ENCODE results near the gene TES.
A peak's percentile ranks its signal among the peaks of the same experiment; 100 is the strongest.

TES gene

DNA sequence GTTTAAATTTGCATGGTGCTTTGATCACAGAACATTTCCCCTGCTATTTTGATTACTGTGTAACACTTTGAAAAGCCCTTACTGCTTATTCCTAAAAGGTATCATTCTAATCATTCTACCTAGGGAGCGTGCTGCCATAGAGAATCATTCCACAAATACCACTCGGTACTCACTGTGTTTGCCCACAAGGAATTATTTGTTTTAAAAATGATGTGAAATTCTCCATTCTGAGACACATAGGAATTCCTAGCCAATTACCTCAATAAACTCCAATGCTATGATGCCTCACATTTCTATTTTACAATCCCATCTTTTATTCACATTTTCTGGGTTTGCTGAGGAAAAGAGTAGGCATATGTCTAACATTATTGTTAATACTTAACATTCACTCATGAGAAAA lies 16.2 kb upstream of the TES start:
- DNase-seq = no peak

DNA sequence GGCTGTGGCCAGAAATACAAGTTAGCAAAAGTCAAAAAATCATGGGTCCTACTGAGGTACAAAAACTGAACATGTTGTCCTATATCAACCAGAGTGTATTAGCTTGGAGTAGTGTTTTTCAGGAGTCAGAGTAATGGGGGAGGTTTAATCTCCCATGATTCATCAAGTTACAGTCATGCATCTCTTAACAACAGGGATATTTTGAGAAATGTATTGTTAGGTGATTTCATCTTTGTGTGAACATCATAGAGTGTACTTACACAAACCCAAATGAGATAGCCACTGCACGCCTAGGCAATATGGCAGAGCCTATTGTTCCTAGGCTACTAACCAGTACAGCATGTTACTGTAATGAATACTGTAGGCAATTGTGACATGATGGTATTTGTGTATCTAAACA lies 14.9 kb upstream of the TES start:
- DNase-seq = no peak

DNA sequence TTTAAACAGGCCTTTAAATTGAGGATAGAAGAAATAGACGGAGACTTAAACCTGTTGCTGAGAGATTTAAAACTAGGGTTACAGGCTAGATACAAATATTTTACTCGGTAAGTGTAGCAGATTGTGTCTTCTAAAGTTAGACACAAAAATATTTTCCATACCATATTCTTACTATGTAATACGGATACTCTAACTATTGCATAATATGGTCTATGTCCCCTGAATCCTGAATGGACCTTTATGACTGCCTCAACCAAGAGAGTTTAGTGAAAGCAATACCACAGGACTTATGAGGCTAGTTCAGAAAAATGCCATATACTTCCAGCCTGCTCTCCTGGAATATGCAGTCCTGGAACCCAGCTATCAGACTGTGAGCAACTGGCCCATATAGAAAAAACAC lies 13.4 kb upstream of the TES start:
- DNase-seq = no peak

DNA sequence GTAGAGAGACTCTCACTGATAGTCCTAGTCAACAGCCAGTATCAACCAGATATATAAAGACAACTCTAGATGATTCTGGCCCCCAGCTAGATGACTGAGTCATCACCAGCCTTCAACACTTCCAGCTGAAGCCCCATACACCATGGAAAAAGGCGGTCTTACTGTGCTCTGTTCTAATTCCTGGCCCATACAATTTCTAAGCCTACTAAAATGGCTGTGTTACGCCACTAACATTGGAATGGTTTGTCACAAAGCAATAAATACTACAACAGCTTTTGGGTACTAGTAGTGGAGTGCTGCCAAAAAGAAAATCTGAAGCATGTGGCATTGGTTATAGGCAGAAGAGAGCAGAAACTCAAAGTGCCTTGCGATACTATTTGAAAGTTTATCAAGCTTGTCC lies 13.0 kb upstream of the TES start:
- no peak for DNase-seq

DNA sequence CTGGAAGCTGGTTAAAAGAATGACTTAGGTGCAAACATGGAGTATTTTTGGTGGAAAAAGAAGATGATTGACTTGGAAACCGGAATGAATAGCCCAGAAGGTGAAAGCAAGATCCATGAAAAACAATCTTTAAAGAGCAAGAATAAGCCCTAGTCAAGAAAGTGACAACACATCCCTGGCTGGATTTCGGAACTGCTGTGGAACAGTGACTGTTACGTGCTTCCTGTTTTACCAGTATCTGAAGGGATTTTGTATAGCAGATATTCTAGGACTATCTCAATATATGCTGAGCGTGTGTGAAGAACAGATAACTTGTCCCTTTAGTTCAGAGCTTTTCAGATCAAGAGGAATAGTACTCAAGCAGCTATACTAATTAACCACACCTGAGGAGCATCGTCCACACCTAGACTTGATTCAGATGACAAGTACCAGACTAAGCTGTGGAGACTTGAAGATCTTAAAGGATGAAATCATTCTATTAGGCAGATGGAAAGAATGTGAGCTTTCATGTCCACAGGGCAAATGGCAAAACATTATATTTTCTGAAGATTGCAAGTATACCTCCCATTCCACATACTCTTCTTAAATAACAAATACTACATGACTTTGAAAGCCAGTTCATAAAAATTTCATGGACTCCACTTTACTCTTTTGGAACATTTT lies 11.5 kb upstream of the TES start:
- DNase-seq = no peak

DNA sequence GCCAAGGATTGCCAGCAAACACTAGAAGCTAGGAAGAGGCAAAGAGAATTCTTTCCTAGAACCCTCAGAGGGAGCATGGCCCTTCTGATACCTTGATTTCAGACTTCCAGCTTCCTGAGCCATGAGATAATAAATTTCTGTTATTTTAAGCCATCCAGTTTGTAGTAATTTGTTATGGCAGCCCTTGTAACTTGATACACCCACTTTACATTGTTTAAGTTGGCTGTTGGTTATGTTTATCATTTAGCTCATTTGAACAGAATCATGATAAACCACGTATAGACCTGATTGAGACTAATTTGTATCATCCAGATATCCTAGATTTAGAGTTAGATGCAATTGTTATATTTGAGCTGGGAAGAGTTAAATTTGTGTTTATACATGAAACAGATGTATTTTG lies 9.4 kb upstream of the TES start:
- DNase-seq = no peak

DNA sequence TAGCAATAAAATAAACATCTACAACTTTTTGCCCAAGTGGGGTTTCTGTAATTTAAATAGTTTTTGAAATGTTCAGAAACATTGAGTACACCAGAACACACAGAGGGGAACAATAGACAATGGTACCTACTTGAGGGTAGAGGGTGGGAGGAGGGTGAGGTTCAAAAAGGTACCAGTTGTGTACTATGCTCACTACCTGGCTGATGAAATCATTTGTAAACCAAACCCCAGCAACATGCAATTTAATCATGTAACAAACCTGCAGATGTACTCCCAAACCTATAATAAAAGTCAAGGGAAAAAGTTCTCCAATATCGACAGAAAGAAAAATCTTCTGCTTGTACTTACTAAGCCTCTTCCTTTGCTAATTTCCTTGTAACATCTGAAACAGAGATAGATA lies 4.2 kb upstream of the TES start:
- DNase-seq = no peak

DNA sequence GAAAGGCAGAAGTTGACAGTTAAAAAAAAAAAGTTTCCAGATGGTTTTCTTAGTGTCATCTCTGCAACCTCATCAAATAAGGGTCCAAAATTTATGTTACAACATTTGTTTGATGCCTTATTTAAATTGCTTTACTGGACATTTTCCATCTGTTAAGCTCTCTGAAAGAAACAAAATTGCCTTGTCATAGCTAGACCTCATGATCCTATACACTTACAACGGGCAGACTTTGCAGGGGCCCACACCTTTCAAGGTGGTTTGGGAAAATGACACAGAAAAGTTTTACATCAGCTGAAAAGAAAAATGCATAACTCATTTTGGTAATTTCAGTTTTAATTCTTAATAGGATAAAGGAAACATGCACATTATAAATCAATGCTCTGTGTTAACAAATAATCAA lies 1.4 kb upstream of the TES start:
- DNase-seq = no peak

DNA sequence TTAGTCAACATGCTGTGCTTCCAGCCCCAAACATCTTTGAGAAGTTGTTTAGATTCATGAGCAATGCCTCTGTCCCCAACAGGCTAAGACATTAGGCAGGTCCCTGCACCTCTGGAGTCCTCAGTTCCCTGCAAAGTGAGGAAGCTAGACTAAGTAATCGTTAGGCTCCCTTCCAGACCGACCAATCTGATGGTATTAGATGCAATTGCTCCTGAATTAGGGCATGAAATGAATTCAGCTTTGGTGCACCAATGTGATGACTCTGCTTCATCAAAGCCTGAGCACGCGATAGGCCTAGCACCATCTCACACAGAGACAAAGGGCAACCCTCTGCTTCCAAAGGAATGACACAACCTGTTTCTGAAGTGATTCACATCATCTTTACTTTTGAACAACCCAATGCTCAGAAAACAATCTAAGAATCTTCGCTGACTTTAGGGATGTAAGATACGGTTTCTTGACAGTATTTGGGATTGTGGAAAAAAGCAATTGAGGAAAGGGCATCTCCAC lies 723 bp upstream of the TES start:
- no peak for DNase-seq

DNA sequence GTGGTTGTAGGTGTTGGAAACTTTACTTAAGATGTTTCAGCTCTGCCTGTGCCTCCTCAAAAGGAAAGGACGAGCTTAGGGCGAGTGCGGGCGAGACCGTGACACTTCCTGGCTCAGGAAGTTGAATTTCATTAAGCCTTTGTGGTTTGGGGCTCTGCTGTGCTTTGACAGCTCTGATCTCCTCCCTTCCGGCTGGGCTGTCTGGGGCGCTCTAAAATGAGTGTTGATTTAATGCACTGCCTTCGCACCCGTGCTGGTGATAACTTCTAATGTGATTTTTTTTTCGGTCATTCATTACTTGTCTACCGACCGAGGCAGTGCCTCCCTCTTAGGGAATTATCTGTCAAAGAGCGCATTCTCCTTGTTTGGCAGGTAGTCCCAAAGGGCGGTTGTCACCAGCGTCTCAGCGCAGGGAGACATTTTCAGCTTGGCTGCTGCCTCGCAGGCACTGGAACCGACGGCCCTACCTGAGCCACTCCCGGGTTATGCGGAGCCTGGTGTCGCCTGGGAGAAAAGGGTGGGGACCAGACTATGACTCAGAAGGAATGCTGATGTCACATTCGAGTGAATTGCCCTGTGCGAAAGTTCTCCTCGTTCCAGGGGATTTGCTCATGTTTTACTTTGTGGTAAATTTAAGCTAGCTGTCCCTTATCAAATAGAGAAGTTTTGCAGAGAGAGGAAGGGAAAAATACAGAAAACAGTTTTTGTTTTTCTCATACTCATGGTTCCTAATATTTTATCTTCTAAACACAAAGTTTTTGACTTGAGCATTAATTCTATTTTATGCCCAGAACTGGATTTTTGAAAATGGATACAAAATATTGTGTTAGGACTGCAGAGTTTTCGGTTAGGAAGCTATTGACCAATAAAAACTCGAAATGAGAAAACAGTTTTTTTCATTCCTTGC lies 920 bp downstream of the TES start:
- peak; percentile 74 for DNase-seq

DNA sequence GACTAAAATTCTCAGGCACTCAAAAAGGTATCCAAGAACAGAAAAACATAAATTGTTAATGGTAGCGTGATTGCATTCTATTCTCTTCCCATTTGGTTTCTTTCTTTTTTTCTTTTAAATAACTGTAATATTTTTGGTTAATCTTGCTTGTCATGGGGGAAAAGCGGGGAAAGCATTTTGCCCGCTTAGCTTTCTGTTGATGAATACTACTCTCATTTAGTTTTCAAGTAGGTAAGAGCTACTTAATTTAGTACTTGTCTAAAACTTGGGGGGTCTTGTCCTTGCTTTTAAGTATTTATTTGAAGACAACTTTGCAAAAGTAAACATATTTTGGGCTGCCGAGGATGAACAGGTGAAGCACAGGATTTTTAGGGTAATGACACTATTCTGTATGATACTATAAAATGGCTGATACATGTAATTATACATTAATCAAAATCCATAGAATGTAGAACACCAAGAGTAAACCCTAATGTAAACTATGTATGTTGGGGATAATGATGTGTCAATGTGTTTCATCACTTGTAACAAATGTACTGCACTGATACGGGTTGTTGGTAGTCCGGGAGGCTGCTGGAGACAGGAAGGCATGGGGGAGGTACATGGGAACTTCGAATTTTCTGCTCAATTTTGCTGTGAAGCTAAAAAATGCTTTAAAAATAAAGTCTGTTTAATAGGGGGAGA lies 1.7 kb downstream of the TES start:
- no peak for DNase-seq

DNA sequence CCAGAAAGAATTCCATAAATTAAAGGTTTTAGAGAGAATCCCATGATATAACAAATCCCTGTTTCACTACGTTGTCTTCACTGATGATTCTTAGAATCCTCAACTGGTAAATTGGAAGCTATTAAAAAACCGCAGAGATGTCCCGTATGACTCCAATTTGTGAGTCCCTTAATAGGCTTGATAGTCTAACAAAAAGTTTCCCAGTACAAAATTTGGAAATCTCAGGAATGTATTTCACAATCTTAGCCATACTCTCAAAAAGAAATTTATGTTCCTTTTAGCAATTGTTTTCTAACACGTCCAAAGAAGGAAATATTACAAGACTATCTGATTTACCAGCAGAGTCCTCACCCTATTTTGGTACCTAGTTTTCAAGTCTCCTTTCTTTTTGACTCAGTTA lies 2.5 kb downstream of the TES start:
- no peak for DNase-seq

DNA sequence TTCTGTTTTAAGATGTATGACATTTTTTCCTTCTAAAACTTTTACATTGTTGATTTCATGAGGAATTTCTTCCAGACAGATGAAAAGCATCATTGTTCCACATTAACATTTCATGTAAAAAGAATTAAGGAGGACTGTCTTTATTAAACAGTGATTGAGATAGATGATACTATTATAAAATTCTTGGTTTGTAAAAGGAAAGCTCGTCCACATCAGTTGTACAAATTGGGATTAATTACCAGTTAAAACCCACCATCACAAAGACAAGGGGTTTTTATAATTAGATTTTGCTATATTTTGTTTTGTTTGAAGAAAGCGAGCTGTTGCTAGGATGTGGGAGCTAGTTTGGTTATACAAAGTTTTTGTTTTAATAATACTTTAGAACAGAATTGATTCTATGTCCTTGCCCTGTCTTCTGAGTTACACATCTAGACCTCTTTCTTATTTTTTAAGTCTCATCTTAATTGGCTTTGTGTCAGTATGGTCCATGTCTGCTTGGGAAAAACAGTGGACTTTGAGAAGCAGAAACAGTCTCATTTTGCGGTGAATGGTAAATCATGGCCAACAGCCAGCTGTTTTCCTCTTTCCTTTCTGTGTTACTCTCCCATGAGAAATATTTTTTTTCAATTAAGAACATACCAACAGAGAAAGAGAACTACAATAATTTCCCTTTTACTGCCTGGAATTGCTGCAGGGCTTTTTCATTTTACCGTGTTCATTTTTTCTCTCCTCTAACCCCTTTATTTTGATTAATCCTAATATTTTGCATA lies 3.2 kb downstream of the TES start:
- DNase-seq = no peak

DNA sequence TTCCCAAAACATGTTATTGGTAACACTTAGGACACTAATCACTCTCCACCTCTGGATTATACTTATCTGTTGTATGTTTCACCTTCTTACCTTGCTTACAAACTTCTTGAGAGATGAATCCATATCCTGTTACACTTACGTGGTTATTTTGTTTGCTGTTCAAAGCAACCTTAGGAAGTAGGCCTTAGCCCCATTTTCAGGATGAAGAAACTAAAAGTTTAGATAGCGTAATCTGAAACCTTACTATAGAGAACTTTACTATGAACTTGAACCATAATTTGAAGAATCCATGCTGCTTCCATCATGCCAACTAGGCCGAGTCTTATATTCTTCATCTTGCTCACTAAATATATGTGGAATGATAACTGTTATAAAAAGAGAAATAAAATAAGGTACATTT lies 4.6 kb downstream of the TES start:
- DNase-seq = no peak

DNA sequence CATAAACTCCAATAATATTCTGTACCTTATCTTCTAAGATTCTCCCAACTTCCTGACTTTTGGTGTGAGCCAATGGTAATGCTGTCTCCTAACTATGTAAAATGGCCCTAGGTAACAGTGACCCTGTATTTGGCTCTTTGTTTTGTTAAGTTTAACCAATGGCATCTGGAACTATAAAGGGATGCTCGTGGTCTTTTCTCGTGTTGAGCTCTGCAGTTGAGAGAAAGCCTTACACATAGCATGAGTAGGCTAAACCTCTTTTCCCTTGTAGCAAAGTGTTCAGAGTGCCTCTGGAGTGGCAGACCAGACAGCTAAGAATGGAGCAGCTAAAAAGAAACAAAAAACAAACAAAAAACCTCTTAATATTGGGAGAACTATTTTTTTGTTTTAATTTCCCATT lies 5.2 kb downstream of the TES start:
- DNase-seq = no peak

DNA sequence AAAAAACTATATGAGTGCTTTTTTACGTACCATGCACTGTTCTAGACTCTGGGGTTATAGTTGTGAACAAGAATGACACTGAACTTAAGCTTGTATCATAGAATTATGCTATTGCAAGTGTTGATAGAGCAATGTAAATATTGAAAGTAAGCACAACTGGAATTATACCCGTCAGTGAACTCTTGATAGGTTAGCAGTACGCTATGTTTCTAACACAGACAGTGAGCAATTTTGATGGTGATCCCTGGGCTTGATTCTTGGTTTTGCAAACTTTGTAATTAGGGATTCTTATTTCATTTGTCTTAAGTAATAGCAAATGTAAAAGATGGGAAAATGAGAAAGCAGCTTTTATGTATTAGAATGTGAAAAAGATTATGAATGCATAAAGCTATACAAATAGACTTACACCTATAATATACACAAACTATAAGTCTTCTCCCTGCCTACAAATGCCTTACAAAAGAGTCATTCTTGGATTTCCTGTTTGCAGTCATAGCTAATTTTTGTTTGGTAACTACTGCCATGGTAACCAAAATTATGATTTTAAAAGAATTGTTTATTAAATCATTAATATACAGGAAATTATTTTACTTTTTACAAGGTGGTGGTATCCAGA lies 6.7 kb downstream of the TES start:
- no peak for DNase-seq

DNA sequence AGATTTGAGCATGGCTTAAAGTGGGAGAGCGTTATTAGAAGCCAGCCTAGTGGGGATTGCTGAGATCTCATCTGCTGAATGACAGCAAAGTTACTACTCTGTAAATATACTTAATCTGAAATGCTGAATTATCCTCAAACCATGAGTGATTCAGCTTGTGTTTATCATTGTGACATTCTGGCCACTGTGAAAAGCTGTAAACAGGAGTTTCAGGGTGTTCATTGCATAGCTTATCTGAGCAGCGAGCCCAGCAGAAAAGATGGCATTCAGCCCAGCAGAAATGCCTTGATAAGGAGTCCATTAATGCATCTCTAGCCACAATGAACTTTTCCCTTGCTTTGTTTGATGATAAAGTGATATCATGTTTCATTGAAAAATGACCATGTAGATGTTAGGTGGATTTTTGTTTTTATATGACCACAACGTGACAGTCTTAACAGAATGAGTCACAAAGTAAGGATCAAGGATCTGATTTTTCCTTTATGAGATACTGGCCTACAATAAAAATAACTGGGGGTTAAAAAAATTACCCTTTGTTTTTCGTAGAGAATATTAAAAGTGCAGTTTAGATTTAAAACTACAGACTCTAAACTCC lies 7.8 kb downstream of the TES start:
- no peak for DNase-seq

DNA sequence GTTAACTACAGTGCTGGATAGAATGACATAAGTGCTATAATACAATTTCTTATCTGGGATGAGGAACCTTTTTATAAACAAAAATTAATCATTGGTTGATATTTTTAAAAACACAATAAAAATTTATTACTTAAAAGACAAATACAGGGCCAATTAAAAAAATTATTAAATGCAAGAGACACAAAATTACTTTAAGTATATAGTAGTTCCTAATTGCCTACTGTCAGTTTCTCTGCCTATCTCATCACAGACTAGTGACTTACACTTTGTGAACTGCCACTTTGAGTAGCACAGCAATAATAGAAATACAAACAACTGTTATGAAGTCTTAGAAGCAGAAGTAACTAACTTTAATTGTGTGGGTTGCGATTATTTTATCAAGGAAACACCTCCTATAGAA lies 8.4 kb downstream of the TES start:
- DNase-seq = no peak

DNA sequence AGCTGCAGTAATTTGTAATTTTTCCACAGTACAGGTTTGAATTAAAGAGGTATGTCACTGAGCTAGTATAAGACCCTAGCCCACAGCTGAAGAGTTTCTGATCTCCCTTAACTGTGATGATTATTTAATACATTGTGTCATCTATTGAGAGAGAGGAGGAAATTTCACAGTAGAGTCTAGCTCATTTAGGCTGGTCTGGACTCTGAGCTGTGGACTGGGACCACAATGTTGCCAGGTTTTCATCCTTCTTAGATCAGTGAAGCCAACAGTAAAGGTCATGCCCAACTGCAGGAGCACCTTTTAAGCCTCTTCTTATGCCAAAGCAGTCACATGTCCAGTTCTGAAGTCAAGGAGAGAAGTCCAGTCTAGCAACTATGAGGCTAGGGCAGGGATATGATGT lies 8.9 kb downstream of the TES start:
- DNase-seq = no peak

DNA sequence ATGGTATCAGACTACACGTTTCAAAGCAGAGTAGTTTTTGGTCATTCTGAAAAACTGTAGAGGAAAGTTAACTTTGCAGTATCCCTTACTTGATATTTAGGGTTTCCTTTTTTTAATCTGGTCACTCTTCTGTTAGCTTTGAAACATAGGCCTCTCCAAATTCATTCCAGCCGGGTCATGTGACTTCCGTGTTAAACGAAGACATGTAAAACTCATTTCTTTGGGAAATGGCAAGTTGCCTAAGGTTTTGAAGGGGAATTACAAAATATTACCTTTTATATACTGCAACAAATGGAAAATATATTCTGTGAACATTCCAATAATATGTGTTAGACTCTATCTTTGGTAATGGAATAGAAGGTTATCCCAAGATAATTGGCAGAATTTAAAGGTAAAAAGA lies 9.5 kb downstream of the TES start:
- DNase-seq = no peak

DNA sequence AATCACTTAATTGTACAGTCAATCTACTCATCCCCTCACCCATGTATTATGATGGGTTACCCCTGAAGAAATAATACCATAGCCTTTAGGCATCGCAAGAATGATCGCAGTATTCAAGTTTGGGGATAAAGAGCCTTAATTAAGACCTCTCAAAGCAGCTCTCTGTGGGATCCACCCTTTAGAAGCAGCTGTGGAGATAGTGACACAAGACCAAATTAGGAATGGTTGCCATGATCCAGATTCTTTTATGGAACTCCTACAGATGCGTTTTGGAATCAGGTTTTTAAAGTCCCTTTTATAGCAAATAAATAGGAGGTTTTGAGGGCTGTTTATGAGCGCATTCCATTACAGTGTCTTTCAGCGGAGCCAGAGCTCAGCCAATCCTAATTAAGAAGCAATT lies 12.2 kb downstream of the TES start:
- DNase-seq = no peak

DNA sequence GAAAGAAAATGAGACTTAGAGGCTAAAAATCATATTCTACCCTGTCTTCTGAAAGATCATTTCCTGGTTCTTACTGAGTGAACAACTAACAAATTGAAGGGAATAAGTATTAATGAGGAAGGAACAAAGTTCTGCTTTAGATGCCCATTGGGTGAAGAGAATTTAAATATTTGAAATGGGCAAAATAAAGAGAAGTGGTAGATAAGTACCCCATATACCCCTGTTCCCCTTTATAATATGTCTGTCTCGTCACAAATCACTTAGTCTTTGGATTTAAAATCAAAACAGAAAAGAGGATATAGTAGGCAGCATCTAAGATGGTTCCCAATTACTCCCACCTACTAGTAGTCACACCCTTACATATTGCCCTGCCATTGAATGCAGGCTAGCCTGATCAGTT lies 13.2 kb downstream of the TES start:
- DNase-seq = no peak

Data from 8988T (cell line).